COLO829 (cell line): Measurements from ENCODE around the gene G3BP1.
"Not testable (repeated sequence)": the region's sequence is repeated elsewhere in the genome, so short reads cannot be mapped to it uniquely, and the experiment has no call there.

Source experiments
- DNase-seq: peaks from one replicate; pipeline ENCODE4 v3.0.0; 2012; ENCODE audit warnings: low spot score

G3BP1 gene

DNA sequence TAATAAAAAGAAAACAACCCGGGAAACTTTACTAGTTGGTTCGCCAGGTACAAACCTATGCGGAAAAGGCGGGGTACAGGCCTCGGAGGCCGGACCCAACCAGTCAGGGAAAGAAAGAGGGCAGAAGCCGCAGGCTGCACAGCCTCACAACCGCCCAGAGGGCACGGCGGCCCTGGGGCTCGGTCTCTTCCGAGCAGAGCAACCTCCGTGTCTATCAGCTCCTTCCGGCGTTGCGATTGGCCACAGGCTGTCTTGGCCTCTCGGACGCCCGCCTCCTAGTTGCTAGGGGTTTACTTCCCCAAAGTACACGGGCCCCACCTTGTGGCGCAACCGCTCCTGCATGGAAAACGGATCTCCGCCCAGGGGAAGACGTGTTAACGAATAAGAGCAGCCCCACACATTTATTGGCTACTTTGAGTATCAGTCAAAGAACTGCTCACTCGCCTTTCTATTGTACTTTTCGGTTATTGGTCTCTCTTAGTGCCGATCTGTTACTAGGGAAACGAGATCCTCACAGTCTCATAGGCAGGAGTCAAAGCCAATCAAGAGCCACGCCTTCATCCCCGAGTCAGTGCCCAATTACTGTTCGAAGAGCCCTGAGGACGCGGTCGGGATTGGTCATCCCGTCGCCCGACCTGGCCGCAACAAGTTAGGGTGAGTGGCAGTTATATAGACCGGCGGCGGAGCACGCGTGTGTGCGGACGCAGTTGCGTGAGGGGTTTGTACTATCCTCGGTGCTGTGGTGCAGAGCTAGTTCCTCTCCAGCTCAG, at the start of gene G3BP1:
Gene G3BP1 (plus strand): TSS at position 696 of the 770 bp plus-strand sequence. CDS start 14,667 bp downstream, outside the sequence.
- DNase-seq = peak; percentile 98

DNA sequence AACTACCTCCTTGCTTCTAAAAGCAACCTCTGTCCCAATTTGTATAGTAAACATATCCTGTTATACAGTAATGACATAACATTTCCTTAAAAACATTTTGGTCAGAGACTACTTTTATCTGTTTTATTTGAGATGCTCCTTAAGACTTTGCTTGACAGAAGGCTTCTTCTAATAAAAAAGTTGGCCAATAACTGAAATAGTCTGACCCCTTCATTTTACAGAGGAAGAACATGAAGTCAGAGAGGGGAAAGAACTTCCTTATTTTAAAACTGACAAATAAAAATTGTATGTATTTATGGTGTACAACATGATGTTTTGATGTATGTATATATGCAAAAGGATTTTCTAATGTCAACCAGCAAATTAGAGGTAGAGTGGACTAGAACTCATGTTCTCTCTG, 49.2 kb upstream of the G3BP1 start:
- DNase-seq = no peak

DNA sequence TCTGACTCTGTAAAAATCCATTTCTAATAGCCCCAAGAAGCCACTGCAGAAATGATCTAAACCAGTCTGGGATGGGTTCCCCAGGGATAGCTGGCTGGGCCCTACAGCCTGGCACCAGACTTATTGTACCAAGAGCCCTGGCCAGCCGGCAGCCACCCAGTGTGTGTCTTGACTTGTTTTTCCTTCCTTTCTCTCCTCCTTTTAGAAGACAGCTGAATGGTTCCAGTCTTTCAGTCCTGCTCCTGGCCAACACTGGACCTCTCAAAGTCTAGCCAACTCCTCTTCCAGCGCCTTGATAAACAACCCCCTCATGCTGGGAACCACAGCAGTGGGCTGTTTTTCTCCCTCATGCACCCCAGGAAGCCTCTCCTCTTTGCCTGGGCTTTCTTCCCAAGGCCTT, 47.4 kb upstream of the G3BP1 start:
- DNase-seq = no peak

DNA sequence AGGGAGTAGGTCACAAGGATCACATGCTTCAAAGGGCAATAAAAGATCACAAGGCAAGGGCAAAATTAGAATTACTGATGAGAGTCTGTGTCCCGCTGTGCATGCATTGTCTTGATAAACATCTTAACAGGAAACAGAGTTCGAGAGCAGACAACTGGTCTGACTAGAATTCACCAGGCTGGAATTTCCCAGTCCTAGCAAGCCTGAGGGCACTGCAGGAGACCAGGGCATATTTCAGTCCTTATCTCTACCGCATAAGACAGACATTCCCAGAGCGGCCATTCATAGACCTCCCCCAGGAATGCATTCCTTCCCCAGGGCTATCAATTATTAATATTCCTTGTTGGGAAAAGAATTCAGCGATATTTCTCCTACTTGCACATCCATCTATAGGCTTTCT, 42.2 kb upstream of the G3BP1 start:
- not testable (repeated sequence) for DNase-seq

DNA sequence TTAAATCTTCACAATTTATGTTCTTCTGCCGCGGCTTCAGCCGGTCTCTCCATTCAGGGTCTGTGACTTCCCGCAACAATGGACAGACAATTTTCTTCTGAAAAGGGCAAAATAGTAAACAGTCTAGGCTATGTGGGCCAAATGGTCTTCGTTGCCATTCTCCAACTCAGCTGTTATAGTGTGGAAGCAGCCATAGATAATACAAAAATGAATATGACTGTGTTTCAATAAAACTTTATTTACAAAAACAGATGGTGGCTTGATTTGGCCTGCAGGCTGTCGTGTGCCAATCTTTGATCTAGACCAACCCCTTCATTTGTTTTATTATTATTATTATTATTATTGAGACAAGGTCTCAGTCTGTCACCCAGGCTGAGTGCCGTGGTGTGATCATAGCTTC, 41.4 kb upstream of the G3BP1 start:
- no peak for DNase-seq

DNA sequence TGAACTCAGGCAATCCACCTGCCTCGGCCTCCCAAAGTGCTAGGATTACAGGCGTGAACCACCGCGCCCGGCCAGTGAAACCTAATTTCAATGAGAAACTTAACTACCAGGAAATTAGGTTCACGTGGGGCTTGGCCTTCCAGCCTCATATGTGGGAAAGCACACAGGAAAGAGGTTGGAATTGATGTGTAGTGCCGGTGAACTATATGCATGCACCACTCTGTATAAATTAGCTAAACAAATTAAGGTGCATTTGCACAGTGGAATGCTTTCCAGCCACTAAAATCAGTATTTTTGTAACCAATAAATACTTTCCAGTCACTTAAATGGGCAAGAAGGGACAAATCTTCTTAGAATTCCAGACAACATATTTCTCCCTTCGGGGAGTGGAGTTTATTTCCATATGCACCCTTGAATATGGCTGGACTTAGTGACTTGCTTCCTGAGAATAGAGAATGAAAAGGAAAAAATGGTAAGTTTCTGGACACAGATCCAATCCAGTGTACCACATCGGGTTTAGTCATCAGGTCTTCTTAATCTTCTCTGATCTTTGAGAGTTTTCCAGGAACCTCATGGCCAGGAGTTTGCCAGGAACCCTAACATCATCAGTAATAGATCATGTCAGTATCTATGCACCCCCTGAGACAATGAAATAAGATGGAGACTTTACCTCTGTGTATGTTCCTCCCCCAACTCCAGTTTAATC, 38.2 kb upstream of the G3BP1 start:
- no peak for DNase-seq

DNA sequence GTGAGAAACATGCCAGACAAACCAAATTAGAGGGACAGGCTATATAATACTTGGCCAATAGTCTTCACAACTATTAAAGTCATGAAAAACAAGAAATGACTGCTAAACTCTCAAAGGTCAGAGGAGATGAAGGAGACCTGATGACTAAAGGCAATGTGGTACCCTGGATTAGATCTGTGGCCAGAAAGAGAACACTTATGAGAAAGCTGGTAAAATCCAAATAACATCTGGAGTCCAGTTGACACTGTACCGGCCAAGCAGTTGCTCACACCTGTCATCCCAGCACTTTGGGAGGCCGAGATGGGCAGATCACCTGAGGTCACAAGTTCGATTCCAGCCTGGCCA, 37.7 kb upstream of the G3BP1 start:
- no peak for DNase-seq

DNA sequence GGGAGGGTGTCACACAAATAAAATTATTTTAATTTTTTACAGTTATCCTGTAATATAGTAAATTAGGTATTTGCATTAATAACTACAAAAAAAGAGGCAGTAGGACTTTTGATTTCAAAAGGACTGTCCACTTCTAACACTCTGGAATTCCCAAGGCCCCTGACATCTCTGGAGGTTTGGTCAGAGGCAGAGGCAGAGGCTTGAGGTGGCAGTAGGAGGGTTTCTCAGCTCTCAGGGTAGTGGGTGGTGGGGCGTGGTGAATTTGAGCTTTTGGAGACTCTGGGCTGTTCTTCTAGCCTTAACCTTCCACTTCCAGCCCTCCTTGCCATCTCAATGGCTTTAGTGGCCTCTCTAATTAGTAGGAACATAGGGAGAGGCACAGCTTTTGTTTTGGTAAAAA, 36.1 kb upstream of the G3BP1 start:
- no peak for DNase-seq

DNA sequence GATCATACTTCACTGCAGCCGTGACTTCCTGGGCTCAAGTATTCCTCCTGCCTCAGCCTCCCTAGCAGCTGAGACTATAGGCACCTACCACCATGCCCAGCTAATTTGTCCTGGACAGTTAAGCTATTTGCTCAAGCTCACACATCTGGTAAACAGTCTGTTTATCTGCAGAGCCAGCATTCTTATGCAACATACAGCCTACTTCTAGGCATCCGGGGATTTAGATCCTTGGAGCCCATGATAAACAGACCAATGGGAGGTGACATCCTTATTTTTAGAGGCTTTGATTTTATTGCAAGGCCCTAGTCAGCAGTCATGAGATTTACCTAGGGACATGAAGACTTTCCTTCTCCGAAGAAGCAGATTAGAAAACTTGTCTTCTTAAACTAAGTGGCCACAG, 34.3 kb upstream of the G3BP1 start:
- no peak for DNase-seq

DNA sequence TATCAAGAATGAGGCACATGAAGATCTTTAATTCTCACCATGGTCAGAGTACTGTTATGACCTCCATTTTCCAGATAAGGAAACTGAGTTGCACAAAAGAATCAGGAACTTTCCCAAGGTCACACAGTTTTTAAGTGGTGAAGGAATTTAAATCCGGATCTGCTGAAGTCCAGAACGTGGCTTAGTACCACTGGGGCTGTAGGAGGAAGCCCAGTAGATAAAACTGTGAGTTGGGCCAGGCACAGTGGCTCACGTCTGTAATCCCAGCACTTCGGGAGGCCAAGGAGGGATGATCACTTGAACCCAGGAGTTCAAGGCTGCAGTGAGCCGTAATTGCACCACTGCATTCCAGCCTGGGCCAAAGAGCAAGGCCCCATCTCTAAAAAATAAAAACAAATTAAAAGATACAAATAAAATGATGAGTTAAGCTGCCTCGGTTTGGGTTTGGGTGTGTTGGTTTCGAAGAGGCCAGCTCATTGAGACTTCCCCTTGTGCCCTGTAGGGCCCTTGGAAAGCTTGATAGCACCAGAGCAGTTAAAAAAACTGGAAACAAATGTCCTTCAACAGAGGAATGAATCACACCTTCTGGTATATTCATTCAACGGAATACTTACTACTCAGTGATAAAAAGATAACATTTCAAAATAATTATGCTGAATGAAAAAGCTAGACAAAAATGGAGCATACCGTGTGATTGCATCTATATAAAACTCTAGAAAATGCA, 33.5 kb upstream of the G3BP1 start:
- no peak for DNase-seq

DNA sequence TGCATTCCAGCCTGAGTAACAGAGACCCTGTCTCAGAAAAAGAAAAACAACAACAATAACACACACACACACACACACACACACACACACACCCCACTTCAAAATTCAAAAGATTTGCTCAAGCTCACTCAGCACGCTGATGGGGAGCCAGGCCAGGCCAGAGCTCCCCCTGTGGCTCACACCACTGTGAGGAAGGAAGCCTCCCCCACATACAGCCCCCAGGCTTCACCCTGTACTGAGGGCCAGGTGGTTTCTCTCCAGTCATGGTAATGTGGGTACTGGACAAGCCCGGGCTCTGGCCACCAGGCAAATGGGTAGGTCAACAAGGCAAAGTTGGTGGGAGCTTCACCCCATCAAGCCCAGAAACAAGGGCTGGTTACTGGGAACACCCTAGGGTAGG, 32.4 kb upstream of the G3BP1 start:
- no peak for DNase-seq

DNA sequence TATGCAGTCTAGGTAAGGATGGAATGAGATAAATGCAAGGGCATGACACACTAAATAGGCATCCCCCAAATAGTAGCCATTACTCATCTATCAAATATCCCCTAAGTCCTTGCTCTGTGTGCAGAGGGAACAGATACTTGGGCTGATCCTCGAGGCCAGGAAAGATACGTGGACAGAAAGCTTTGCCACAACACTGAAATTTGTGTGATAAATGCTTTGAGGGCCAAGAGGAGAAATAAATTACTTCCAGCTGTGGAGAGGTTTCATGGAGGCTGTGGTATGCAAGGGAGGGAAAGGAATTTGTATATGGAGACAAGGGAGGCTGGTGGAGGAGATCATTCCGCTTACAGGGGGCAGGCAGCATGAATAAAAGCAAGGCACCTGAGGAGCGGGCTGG, 31.8 kb upstream of the G3BP1 start:
- DNase-seq = no peak

DNA sequence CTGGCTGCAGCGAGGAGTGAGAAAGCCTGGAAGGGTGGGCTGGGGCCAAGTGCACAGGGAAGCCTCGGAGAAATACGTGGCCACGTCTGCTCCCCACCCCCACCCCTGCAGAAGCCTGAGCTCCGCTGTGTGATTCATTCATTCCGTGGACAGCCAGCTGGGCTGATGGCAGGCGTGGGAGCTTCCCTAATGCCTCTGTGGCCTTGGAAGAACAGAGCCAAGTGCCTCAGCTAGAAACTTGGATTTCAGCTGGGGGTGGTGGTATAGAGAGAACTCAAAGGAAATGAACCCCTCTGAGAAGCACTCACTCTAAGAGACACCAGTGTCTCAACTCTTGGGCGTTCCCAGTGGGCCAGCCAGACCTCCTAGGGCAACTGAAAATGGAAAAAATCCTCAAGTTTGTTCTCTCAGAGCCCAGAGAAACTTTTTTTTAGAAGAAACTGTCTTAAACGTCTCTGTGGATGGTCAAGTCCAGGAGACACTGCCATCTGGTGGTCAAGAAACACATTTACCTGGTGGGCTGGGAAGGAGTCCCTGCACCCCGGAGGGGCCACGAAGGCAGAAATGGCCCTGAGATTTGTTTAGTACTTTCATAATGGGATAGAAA, 31.3 kb upstream of the G3BP1 start:
- DNase-seq = peak; percentile 62

DNA sequence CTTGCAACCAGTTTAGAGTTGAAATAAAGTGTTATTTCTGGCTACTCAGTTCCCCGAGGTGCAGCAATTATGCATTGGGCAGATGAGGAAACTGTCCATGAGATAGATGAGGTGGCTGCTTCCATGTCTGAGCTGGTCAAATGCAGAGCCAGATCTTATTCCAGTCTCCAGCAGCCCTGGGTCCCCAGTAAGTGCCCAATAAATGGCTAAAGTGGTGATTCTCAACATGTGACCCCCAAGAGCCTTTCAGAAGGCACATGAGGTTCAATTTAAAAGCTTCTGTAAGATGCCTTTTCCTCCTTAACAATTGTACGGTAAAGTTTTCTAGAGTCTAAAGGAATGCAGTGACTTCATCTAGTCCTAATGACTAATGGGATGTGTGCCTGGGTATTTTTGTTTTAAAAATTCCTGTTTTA, 30.8 kb upstream of the G3BP1 start:
- no peak for DNase-seq

DNA sequence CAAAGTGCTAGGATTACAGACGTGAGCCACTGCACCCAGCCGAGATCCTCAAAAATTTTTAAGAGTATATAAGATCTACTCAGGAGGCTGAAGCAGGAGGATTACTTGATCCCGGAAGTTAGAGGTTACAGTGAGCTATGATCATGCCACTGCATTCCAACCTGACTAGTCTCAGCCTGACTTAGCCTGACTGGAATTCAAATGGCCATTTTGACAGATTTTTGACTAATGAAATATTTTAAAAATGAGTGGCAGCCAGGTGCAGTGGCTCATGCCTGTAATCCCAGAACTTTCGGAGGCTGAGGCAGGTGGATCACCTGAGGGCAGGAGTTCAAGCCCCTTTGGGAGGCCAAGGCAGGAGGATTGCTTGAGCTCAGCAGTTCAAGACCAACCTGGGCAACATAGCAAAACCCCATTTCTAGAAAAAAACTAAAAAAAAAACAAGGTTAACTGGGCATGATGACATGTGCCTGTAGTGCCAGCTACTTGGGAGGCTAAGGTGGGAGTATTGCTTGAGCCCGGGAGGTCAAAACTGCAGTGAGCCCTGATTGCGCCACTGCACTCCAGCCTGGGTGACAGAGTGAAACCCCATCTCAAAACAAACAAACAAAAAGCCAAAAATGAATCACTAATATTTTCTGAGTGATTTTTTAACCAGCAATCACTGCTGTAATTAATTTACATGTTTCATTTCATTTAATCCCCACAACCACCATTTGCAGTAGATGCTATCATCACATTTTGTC, 29.9 kb upstream of the G3BP1 start:
- DNase-seq = no peak

DNA sequence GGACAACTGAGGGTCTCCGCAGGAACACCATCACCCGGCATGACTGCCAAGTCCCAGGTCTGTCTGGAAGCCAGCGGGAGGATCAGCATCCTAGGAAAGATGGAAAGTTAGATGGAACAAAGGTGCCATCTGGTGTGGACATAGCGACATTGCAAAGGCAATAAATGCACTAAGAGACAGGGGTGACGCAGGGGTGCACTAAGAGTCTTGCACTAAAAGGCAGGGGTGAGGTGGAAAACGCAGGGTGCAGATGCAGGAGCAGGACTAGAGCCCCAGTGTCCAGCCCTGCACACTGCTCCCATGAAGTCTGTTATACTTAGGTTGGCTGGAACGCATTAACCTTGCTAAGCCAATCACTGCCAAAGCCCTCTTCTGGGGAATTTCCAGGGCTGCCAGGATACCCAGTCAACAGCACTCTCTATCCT, 28.9 kb upstream of the G3BP1 start:
- DNase-seq = peak; percentile 57

DNA sequence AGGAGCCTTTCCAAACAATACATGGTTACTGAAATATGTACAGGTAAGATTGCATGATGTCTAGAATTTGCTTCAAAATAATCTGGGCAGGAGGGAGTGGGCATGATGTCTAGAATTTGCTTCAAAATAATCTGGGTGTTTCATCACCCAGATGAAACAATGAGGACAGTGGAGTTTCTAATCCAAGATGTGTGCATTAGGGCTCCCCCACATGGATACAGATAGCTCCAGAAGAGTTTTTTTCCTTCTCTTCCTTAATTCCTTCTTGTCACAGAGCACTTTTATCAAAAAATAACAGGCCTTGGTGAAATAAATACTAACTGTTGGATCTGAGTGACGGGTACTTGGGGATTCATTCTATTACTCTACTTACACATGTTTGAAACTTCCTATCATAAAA, 28.2 kb upstream of the G3BP1 start:
- DNase-seq = no peak

DNA sequence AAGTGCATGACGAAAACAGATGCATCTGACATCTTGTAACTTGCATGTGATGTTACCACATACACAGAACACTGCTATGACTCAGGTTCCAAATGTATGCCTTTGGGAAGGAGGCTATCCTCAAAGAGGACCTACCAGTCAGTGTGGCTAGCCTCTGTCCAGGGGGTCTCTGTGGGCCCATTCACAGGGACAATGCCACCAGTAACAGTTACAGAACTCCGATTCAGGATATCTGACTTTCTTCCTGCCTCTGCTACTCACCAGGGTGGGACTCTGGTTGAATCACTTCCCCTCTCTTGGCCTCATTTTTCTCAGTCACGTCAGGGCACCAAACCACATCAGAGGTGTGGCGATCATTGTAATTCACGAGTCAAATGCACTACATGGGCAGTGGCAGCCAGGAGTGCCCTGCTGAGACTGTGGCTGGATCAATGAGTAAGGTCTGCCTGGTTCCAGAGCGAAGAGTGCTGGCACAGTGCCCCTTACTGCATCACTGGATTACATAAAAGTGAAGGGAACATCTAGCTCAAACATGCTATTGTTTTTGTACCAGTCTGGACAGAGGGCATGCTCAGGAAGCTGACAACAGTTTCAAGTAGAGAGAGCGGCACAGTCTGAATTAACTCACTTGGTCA, 26.6 kb upstream of the G3BP1 start:
- DNase-seq = peak; percentile 86

DNA sequence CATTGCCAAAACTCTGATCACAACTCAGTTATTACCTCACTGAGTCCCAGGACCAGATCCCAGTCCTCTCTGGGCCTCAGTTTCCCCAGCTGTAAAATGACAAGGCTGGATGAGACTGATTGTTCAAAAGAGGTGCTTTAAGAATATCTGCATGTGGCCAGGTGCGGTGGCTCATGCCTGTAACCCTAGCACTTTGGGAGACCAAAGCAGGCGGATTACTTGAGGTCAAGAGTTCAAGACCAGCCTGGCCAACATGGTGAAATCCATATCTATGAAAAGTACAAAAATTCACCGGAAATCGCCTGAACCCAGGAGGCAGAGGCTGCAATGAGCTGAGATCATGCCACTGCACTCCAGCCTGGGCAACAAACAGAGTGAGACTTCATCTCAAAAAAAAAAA, 21.6 kb upstream of the G3BP1 start:
- no peak for DNase-seq

DNA sequence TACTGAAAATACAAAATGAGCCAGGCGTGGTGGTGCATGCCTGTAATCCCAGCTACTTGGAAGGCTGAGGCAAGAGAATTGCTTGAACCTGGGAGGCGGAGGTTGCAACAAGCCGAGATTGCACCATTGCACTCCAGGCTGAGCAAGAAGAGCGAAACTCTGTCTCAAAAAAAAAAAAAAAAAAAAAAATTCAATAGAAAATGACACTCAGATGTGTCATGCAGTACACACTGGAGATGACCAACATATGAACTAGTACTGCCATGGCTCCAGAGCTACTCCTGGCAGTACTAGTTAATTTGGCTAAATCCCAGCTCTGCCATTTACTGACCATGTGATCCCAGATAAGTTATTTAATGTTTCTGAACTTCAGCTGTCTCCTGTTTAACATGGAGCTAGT, 20.7 kb upstream of the G3BP1 start:
- DNase-seq = no peak

DNA sequence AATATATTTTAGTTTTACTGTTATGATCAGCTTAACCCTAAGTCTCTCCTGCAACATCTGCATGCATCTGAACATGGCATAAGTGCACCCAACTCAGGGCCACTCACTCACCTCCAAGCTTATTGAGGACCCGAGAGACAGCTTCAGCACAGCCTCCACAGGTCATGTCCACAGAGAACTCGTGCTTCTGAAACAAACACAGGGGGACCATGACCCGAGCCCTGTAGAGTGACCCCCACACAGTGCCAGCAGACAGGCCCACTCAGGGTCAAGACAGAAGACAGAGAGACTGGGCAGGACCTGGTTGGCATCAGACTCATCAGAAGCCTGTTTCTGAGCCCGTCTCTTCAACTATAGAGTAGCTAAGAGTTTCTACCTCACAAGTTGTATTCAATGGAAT, 20.2 kb upstream of the G3BP1 start:
- no peak for DNase-seq

DNA sequence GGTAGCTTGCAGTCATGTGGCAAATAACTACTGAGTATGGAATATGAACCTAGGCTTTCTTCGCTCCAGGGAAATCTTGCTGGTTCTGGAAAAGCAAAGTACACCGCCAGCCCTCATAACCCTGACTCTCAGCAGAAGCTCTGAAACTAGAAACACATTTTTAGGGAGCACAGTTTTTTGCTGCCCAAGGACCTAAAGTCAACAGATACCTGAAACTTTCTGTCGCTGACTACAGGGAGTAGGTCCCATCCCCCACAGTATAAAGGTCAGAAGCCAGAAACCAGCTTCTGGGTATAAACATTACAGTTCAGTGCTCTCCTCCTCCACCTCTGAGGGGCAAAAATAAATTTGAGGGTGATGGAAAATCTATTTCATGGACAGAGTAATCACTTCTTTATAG, 16.4 kb upstream of the G3BP1 start:
- no peak for DNase-seq
